K562 (cell line): Measurements from ENCODE around the gene KCNK7. TPM values are rescaled to one million over a fixed set of nuclear protein-coding genes. Genes with fewer than 3 reads are reported as not detected.

Source experiments
- ATF1 ChIP-seq, 2 experiments: fragments of 450-650 bp in 1 of 2; IDR thresholded peaks; 2 replicates each; pipeline ENCODE4 v1.6.1; 2016; ENCODE audit warnings: missing compliant biosample characterization in 1 of 2, missing genetic modification characterization in 1 of 2
- ATF3 ChIP-seq, 2 experiments: fragments of 450-650 bp in 1 of 2; sonication (generic) in 1 of 2; formaldehyde crosslinking in 1 of 2; IDR thresholded peaks in 1 of 2; conservative IDR thresholded peaks in 1 of 2; 2 replicates each; pipeline versions ENCODE4 v1.6.1 to v1.8.1; 2016 to 2023; ENCODE audit warnings: mild to moderate bottlenecking in 2 of 2, moderate library complexity in 2 of 2, inconsistent platforms in 1 of 2, missing genetic modification reagents in 1 of 2
- CBFA2T3 ChIP-seq: fragments of 450-650 bp; IDR thresholded peaks from 2 replicates; pipeline ENCODE4 v1.6.1; 2017
- COPS2 ChIP-seq: fragments of 450-650 bp; conservative IDR thresholded peaks from 2 replicates; pipeline ENCODE4 v1.6.1; 2016; ENCODE audit warnings: mild to moderate bottlenecking, moderate library complexity
- CREM ChIP-seq: IDR thresholded peaks from 2 replicates; pipeline ENCODE4 v1.6.1; 2014; ENCODE audit warnings: antibody characterized with exemption, low read depth
- E2F6 ChIP-seq, 2 experiments: IDR thresholded peaks; 2 replicates each; pipeline ENCODE4 v1.6.1; 2011; ENCODE audit warnings: borderline replicate concordance in 1 of 2, control low read depth in 1 of 2, low read depth in 1 of 2, low read length in 1 of 2, mild to moderate bottlenecking in 1 of 2, mixed read lengths in 1 of 2, moderate library complexity in 1 of 2; ENCODE audit not compliant: insufficient read depth in 1 of 2, insufficient read length in 1 of 2, poor library complexity in 1 of 2, severe bottlenecking in 1 of 2; ENCODE audit errors: extremely low read depth in 1 of 2
- HDAC1 ChIP-seq, 2 experiments: fragments of 450-650 bp; IDR thresholded peaks; 2 replicates each; pipeline ENCODE4 v1.6.1; 2016 to 2017; ENCODE audit warnings: inconsistent platforms in 1 of 2, mild to moderate bottlenecking in 1 of 2, moderate library complexity in 1 of 2
- MAFG ChIP-seq: fragments of 450-650 bp; conservative IDR thresholded peaks from 2 replicates; pipeline ENCODE4 v1.6.1; 2016; ENCODE audit warnings: missing genetic modification characterization, missing compliant biosample characterization
- MAZ ChIP-seq, 2 experiments: fragments of 450-650 bp in 1 of 2; sonication (generic) in 1 of 2; formaldehyde crosslinking; IDR thresholded peaks in 1 of 2; conservative IDR thresholded peaks in 1 of 2; 2 replicates each; pipeline versions ENCODE4 v1.4.0 to v1.5.0; 2020; ENCODE audit warnings: mild to moderate bottlenecking in 1 of 2, missing genetic modification reagents in 1 of 2
- NEUROD1 ChIP-seq: fragments of 150-350 bp; IDR thresholded peaks from 2 replicates; pipeline ENCODE4 v1.6.1; 2014; ENCODE audit warnings: borderline replicate concordance, low read length, low read depth; ENCODE audit not compliant: partially characterized antibody
- NONO ChIP-seq, 2 experiments: fragments of 200-400 bp in 1 of 2; fragments of 450-650 bp in 1 of 2; formaldehyde crosslinking in 1 of 2; IDR thresholded peaks; 2 replicates each; pipeline ENCODE4 v1.6.1; 2017; ENCODE audit warnings: low read depth in 2 of 2, mild to moderate bottlenecking in 2 of 2, moderate library complexity in 2 of 2, low read length in 1 of 2
- PHF8 ChIP-seq: fragments of 200-600 bp; sonication (generic); IDR thresholded peaks from 2 replicates; pipeline ENCODE4 v1.6.1; 2012; ENCODE audit warnings: mixed run types, mild to moderate bottlenecking, inconsistent platforms, low read length, moderate library complexity, borderline replicate concordance
- POLR2G ChIP-seq: fragments of 200-400 bp; formaldehyde crosslinking; IDR thresholded peaks from 2 replicates; pipeline ENCODE4 v1.6.1; 2017; ENCODE audit warnings: low read depth, mild to moderate bottlenecking, antibody characterized with exemption, low read length, moderate library complexity
- RBFOX2 ChIP-seq: fragments of 200-400 bp; formaldehyde crosslinking; IDR thresholded peaks from 2 replicates; pipeline ENCODE4 v1.6.1; 2017; ENCODE audit warnings: low read depth, mild to moderate bottlenecking, low read length, moderate library complexity
- TARDBP ChIP-seq: fragments of 450-650 bp; IDR thresholded peaks from 2 replicates; pipeline ENCODE4 v1.6.1; 2016
- TEAD4 ChIP-seq, 2 experiments: sonication (generic) in 1 of 2; formaldehyde crosslinking in 1 of 2; IDR thresholded peaks; 2 replicates each; pipeline versions ENCODE4 v1.6.1 to v1.8.0; 2012 to 2022; ENCODE audit warnings: borderline replicate concordance in 1 of 2, inconsistent platforms in 1 of 2, low read length in 1 of 2, mild to moderate bottlenecking in 1 of 2, missing genetic modification reagents in 1 of 2
- ZBTB11 ChIP-seq, 3 experiments: fragments of 200-800 bp in 1 of 3; fragments of 250-450 bp in 1 of 3; fragments of 450-650 bp in 1 of 3; sonication (Bioruptor Pico) in 1 of 3; sonication (Bioruptor generic) in 1 of 3; formaldehyde crosslinking in 1 of 3; IDR thresholded peaks; 2 replicates each; pipeline versions ENCODE4 v1.6.1 to v1.8.0; 2016 to 2022; ENCODE audit warnings: mild to moderate bottlenecking in 2 of 3, missing genetic modification characterization in 2 of 3, missing compliant biosample characterization in 1 of 3, moderate library complexity in 1 of 3
- ZBTB7A ChIP-seq: IDR thresholded peaks from 2 replicates; pipeline ENCODE4 v1.6.1; 2011; ENCODE audit warnings: low read depth, mild to moderate bottlenecking, low read length, moderate library complexity, borderline replicate concordance; ENCODE audit not compliant: control insufficient read depth
- ZC3H11A ChIP-seq: IDR thresholded peaks from 2 replicates; pipeline ENCODE4 v1.6.1; 2012; ENCODE audit warnings: low read depth, low read length, improper control_type of control experiment
- polyA plus RNA-seq, 8 experiments: library from polyadenylated mRNA; depleted of rRNA in 4 of 8; stranded (reverse) in 5 of 8; unstranded in 3 of 8; fragments of >200 nt; fragmentation: Nextera tagmentation in 2 of 8; fragmentation: Illumina TruSeq in 1 of 8; extraction: Ambion mirVana in 2 of 8; extraction: Trizol in 1 of 8; gene quantifications; 2 replicates each; pipeline versions ENCODE4 v1.2.1 to v1.2.3, GENCODE V29; 2011 to 2014; ENCODE audit warnings: inconsistent platforms in 1 of 8, missing spikeins in 1 of 8
- total RNA-seq, 7 experiments: library from RNA; depleted of rRNA in 6 of 7; stranded (reverse); fragments of >200 nt in 6 of 7; fragmentation: Illumina TruSeq in 2 of 7; extraction: Trizol in 2 of 7; gene quantifications; 2 replicates each; pipeline versions ENCODE4 v1.2.1 to v1.2.3, GENCODE V29; 2011 to 2021; ENCODE audit warnings: low replicate concordance in 1 of 7

Gene KCNK7
- total and polyA plus RNA-seq, 9 of the 15 experiments (the other 6 are each of a cell fraction or from before 2014, with no cell fraction given), result 0.07 to 0.40 TPM; not detected in 7

GRCh38 chr11:65546217-65546958, 49.2 kb downstream of the KCNK7 start (continued):
- TF ChIP-seq ZC3H11A, result no peak
- peak; percentile 73 to 90 for TF ChIP-seq MAZ (CRISPR knock-in tag; conservative IDR thresholded peaks at IDR 0.05 in 1 of 2, IDR thresholded peaks at IDR 0.05 in 1 of 2)
- no peak for TF ChIP-seq MAFG (tag)
- peak; percentile 79; the same call in 1 of the 2 replicates for TF ChIP-seq ZBTB7A
- TF ChIP-seq PHF8, result peak; percentile 53; the same call in 1 of the 2 replicates
- TF ChIP-seq ATF1 (CRISPR knock-in tag; IDR thresholded peaks at IDR 0.05), result no peak
- TF ChIP-seq ATF1 (tag; IDR thresholded peaks at IDR 0.05), result peak; percentile 26; the same call in 1 of the 2 replicates
- TF ChIP-seq NEUROD1, result peak; percentile 5
- TF ChIP-seq CREM, result peak; percentile 7; the same call in 1 of the 2 replicates
- peak; percentile 77 for TF ChIP-seq POLR2G
- TF ChIP-seq ZBTB11 (CRISPR knock-in tag; IDR thresholded peaks at IDR 0.05), result peak in 1 of 3 experiments; percentile 80; a peak in 4 of 6 replicates
- no peak for TF ChIP-seq COPS2
- peak in 1 of 2 experiments; percentile 39 for TF ChIP-seq E2F6 (IDR thresholded peaks at IDR 0.05; ENCODE audit: borderline replicate concordance in 1 of 2, extremely low read depth in 1 of 2, insufficient read depth in 1 of 2, insufficient read length in 1 of 2, low read depth in 1 of 2, low read length in 1 of 2, poor library complexity in 1 of 2, severe bottlenecking in 1 of 2)
- TF ChIP-seq TARDBP, result 0 out of 2 replicates have a peak, but pooled peaks have one; percentile 24
- peak in 1 of 2 experiments; percentile 38; a peak in 2 of 4 replicates for TF ChIP-seq HDAC1 (IDR thresholded peaks at IDR 0.05)
- TF ChIP-seq NONO (IDR thresholded peaks at IDR 0.05; ENCODE audit: low read depth in 2 of 2, low read length in 1 of 2), result peak in 1 of 2 experiments; percentile 15; a peak in 1 of 4 replicates
- peak; percentile 45; the same call in 1 of the 2 replicates for TF ChIP-seq TEAD4 (IDR thresholded peaks at IDR 0.05; ENCODE audit: low read length)
- no peak for TF ChIP-seq TEAD4 (CRISPR knock-in tag; IDR thresholded peaks at IDR 0.05; ENCODE audit: borderline replicate concordance)
- no peak for TF ChIP-seq ATF3 (IDR thresholded peaks at IDR 0.05)
- TF ChIP-seq ATF3 (CRISPR knock-in tag; conservative IDR thresholded peaks at IDR 0.05), result no peak
- TF ChIP-seq RBFOX2, result peak; percentile 75
- 0 out of 2 replicates have a peak, but pooled peaks have one; percentile 3 for TF ChIP-seq CBFA2T3
